ENCODE results near the gene SLC7A10.

The SLC7A10 gene

GRCh38 chr19:33161201-33161600 lies 64.4 kb downstream of the SLC7A10 start:
- TF ChIP-seq CTCF (IDR thresholded peaks at IDR 0.05; ENCODE audit: low read depth, low read length) (no peak), EZH2phosphoT487 (IDR thresholded peaks at IDR 0.05; ENCODE audit: low read depth) (no peak)
- Histone ChIP-seq H3K27me3 (ENCODE audit: low read depth, low read length) (no peaks in the 10 kb centered on the region), H3K36me3 (replicated peaks; ENCODE audit: low read depth, low read length) (no peaks in the 10 kb centered on the region), H3K9ac (ENCODE audit: low read length) (no peak overlapping the region), H4K20me1 (ENCODE audit: insufficient read depth, low read length) (no peaks in the 10 kb centered on the region), H3K4me2 (ENCODE audit: low read length) (no peak overlapping the region), H3K27ac (ENCODE audit: low read length) (no peak overlapping the region), H3K9me3 (ENCODE audit: insufficient read depth, low read length) (no peaks in the 10 kb centered on the region), H3K79me2 (ENCODE audit: low read length) (no peaks in the 10 kb centered on the region), H3K4me1 (ENCODE audit: low read length) (no peaks in the 10 kb centered on the region), H2AFZ (ENCODE audit: low read depth, low read length) (no peak overlapping the region), H3K4me3 (ENCODE audit: low read length) (no peak overlapping the region)

DNA sequence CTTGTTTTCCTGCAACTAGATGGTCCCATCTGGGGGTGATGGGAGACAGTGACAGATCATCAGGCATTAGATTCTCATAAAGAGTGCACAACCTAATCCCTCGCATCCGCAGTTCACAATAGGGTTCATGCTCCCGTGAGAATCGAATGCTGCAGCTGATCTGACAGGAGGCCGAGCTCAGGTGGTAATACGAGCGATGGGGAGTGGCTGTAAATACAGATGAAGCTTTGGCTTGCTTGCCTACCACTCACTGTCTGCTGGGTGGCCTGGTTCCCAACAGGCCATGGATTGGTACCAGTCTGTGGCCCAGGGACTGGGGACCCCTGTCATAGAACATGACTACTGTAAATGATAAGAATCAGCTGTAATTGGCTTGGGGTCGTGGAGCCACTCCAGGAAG lies 65.8 kb downstream of the SLC7A10 start:
- no peaks in the 10 kb centered on the region for H3K36me3 ChIP-seq (replicated peaks; ENCODE audit: low read depth, low read length)
- H3K4me2 ChIP-seq (ENCODE audit: low read length): no peak overlapping the region
- H3K9me3 ChIP-seq (ENCODE audit: insufficient read depth, low read length): no peaks in the 10 kb centered on the region
- no peak overlapping the region for H2AFZ ChIP-seq (ENCODE audit: low read depth, low read length)
- no peak overlapping the region for H3K9ac ChIP-seq (ENCODE audit: low read length)
- H3K27ac ChIP-seq (ENCODE audit: low read length): no peak overlapping the region
- no peaks in the 10 kb centered on the region for H3K79me2 ChIP-seq (ENCODE audit: low read length)
- no peaks in the 10 kb centered on the region for H3K27me3 ChIP-seq (ENCODE audit: low read depth, low read length)
- H3K4me1 ChIP-seq (ENCODE audit: low read length): no peaks in the 10 kb centered on the region
- TF ChIP-seq CTCF (IDR thresholded peaks at IDR 0.05; ENCODE audit: low read depth, low read length) (no peak), EZH2phosphoT487 (IDR thresholded peaks at IDR 0.05; ENCODE audit: low read depth) (no peak)
- H3K4me3 ChIP-seq (ENCODE audit: low read length): no peak overlapping the region
- no peaks in the 10 kb centered on the region for H4K20me1 ChIP-seq (ENCODE audit: insufficient read depth, low read length)

DNA sequence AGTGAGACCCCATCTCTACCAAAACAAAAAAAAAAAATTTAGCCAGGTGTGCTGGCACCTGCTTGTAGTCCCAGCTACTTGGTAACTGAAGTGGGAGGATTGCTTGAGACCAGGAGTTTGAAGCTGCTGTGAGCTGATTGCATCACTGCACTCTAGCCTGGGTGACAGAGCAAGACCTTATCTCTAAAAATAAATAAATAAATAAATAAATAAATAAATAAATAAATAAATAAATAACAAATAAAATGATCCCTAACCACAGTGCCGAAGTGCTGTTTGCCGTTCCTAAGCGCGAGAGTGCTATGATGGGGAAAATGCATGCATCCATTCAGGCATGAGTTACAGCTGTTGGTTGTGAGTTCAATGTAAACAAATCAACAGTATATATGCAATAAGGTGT lies 66.5 kb downstream of the SLC7A10 start:
- H3K79me2 ChIP-seq (ENCODE audit: low read length): no peaks in the 10 kb centered on the region
- H3K4me3 ChIP-seq (ENCODE audit: low read length): no peak overlapping the region
- H4K20me1 ChIP-seq (ENCODE audit: insufficient read depth, low read length): no peaks in the 10 kb centered on the region
- H3K27me3 ChIP-seq (ENCODE audit: low read depth, low read length): no peaks in the 10 kb centered on the region
- no peaks in the 10 kb centered on the region for H3K4me1 ChIP-seq (ENCODE audit: low read length)
- H3K9ac ChIP-seq (ENCODE audit: low read length): no peak overlapping the region
- H3K4me2 ChIP-seq (ENCODE audit: low read length): no peak overlapping the region
- no peaks in the 10 kb centered on the region for H3K36me3 ChIP-seq (replicated peaks; ENCODE audit: low read depth, low read length)
- no peaks in the 10 kb centered on the region for H3K9me3 ChIP-seq (ENCODE audit: insufficient read depth, low read length)
- no peak overlapping the region for H2AFZ ChIP-seq (ENCODE audit: low read depth, low read length)
- H3K27ac ChIP-seq (ENCODE audit: low read length): no peak overlapping the region
- no peak for TF ChIP-seq EZH2phosphoT487 (IDR thresholded peaks at IDR 0.05; ENCODE audit: low read depth)

Data from OCI-LY3 (cell line).